GM12891 (cell line): Measurements from ENCODE around the gene PLPPR1.

ENCODE experiments used
- PAX5 ChIP-seq: IDR thresholded peaks from 2 replicates; pipeline ENCODE4 v1.6.1; 2011; ENCODE audit warnings: low read length, moderate library complexity, mild to moderate bottlenecking; ENCODE audit not compliant: insufficient read depth, severe bottlenecking
- POLR2A ChIP-seq: IDR thresholded peaks from 2 replicates; pipeline ENCODE4 v1.6.1; 2011; ENCODE audit warnings: low read depth, low read length, control low read depth
- TAF1 ChIP-seq: IDR thresholded peaks from 2 replicates; pipeline ENCODE4 v1.6.1; 2011; ENCODE audit warnings: low read depth, low read length, control low read depth

- TF ChIP-seq PAX5 (no peak), POLR2A (no peak), TAF1 (no peak)
Measured at GRCh38 chr9:100989731-100990130, 38.8 kb upstream of the PLPPR1 start.
